Stimulated activated CD4-positive, alpha-beta T cell treated with anti-CD3 and anti-CD28 coated beads, Interleukin-1b, Interleukin-23, amount 100 ng/mL, for 24 hours (primary cell): ENCODE measurements around the gene CELSR1.
"Not testable (repeated sequence)": the region's sequence is repeated elsewhere in the genome, so short reads cannot be mapped to it uniquely, and the experiment has no call there.

ENCODE experiments used
- DNase-seq, 4 experiments: peaks; one replicate each; pipeline ENCODE4 v3.0.0-alpha.2; 2020; ENCODE audit warnings: low read depth in 4 of 4, low spot score in 1 of 4

The CELSR1 gene

DNA sequence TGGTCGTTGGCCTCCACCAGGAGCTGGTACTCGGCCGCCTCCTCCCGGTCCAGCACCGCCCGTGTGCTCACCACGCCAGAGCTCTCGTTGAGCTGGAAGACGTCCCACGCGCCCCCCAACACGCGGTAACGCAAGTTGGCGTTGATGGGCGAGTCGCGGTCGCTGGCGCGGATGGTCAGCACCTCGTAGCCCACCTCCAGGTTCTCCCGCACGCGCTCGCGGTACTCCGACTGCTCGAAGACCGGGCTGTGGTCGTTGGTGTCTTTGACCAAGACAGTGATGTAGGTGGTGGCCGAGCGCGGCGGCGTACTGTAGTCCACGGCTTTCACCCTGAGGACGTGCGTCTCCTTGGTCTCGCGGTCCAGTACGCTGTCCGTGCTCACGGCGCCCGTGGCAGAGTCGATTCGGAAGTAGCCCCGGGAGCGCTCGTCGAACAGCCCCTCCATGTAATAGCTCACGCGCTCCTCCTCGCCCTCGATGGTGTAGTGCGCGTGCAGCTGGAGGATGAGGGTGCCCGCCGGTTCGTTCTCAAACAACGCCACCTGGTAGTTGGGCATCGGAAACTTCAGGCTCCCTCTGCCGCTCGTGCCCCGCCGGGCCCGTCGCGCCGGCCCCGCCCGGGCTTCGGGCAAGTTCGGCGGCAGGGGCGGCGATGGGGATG is 1.4 kb downstream of the CELSR1 start:
- no peak for DNase-seq

DNA sequence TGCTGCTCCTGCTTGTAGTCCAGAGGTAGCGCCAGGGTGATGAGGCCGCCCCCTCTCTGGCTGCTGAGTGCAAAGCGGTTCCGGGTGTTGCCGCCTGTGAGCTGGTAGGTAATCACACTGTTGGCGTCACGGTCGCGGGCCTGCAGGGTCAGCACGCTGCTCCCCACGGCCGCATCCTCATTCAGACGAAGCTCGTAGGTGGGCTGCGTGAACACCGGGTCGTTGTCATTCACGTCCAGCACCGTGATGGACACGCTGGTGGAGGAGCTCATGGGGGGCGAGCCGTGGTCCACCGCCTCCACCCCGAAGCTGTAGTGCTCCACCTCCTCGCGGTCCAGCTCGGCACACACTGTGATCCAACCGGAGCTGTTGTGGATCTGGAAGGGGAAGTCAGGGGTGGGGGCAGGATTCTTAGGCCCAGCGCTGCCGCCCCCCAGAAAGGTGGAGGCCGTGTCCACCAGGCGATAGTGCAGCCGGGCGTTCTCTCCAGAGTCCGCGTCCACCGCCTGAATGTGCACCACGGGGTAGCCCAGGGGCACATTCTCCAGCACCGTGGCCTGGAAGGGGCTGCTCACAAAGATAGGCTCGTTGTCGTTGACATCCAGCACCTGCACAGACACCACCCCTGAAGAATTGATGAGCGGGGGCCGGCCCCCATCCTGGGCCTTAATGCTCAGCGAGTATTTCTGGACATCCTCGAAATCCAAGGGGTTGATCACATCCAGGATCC is 2.4 kb downstream of the CELSR1 start:
- DNase-seq = no peak

DNA sequence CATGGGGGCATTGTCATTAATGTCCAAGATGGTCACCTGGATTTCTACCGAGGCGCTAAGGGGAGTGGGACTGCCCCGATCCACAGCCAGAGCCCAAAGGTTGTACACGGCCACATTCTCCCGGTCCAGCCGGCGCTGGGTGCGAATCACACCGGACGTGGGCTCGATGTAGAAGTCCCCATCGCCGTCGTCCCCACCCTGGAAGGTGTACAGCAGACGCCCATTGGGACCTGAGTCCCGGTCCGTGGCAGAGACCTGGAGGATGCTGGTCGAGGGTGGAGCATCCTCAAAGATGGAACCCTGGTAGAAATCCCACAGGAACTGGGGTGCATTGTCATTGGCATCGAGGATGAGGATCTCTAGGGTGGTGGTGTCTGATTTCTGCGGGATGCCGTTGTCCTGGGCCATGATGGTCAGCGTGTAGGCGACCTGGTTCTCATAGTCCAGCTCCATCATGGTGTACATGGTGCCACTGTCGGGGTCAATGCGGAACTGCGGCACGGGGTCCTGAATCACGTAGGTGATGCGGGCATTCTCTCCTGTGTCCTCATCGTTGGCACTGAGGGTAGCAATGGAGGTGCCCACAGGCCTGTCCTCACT is 3.1 kb downstream of the CELSR1 start:
- DNase-seq = no peak

DNA sequence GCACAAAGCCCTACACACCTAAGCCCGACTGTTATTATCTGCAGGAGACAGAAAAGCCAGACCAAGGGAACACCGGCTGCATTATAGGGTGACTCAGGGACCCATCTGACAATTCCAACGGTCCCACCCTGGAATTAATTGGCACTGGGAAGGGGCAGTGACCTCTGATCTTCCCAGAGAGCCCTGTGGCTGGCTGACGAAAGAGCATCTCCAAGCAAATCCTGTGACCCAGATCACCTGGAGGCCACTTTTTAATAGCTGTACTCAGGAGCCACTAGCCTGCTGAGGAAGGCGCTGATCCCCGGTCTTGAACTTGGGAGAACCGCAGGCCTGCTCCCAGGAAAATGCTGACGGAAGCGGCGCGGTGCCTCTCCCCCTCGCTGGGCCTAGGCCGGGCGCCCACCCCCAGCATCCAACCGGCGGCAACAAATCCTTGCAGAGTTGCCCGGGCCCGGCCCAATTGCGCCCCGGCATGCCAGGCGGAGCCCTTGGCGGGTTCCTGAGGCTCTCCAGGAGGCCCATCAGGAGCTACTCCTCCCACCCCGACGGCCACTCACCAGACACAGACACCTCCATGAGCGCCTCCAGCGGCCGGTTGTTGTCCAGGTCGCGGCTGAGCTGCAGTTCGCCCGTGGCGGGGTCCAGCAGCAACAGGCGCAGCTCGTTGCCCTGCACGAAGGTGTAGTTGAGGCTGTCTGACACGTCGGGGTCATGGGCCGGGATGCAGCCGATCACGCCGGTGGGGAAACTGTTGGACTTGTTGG is 4.2 kb downstream of the CELSR1 start:
- DNase-seq = no peak

DNA sequence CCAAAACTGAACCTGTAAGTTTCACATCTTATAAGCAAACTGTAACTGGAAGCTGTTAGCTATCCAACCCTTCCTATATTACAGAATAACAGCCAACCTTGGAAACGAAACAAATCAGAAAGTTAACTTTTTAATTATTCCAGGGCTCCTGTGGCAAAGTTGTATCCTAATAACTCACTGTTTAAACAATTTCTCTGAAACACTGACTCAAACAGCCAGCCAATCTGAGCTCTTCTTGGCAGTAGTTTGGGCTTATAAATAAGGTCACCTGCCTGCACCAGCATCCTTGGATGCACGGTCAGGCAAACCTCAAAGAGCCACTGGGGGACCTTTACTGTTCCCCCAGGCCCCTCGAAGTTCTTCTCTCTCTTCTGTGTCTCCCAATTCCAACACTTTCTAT is 5.0 kb downstream of the CELSR1 start:
- DNase-seq = no peak

DNA sequence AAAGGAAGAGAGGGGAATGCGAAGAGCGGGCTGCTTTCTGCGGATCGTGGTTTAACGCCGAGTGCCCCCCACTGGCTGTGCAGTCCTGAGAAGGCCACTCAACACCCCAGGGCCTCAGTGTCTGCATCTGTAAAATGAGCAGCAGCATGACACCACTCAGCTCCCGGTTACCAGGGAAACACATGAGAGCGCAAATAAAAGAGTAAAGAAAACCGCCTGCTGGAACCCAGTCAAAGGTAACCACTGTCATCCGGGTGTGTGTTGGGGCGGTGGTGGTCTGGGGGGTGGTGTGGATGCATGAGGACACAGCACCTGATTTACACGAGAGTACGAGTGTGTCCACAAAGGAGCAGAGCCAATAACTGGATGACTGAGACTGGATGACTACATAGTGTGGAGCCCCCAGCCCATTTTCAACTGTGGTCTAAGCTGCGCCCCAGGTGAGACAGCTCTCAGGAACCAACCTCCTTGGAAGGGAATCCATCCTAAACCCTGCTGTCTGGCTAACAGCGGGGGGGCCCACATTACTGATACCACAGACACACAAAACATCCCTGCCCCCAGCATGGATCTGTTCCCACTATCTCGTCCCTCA is 5.7 kb downstream of the CELSR1 start:
- DNase-seq = no peak

DNA sequence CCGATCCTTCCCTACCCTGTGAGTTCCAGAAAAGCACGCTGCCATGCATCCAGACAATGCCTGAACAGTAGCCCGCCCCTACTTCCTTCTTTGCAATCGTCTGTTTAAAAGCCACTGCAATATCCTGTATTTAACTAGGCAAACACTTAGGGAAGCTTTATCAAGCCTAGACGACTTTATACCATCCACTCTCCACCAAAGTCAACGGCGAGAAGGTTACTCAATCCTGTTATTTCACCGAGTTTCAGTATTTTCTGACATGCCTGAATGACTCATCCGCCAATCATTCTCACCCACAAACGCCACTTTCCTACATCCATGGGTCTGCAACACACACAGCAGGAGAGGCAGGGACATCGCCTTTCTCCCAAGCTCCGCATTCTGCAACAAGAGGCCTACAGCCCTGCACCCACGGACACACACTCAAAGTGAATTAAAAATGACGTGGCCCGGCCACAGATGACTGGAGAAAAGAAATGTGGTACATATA is 9.3 kb downstream of the CELSR1 start:
- DNase-seq = no peak

DNA sequence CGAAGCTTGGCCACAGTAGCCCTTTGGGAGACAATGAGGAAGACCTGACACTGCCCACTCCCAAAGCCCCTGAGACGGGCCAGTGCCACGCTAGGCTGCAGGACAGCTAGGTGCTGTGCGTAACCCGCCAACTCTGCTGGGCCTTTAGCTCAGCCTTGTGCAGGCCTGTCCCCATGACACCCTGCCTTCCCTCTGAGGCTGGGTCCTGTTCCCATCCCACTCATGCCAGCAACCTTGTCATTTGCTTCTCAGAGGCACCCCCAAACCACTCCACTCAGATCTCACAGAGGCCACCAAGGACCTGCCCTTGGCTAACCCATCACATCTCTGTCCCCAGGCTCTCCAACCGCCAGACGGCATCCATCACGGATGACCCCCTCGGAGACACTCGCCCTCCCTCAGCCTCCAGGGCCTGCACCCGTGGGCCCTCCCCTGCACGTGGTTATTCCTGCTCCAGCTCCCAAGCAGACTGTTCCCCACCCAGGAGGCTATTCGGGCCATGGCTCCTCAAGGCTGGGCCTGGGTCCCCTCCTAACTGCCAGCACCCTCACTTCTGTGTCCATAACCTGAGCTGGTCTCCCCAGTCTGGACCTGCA is 11.1 kb downstream of the CELSR1 start:
- no peak for DNase-seq

DNA sequence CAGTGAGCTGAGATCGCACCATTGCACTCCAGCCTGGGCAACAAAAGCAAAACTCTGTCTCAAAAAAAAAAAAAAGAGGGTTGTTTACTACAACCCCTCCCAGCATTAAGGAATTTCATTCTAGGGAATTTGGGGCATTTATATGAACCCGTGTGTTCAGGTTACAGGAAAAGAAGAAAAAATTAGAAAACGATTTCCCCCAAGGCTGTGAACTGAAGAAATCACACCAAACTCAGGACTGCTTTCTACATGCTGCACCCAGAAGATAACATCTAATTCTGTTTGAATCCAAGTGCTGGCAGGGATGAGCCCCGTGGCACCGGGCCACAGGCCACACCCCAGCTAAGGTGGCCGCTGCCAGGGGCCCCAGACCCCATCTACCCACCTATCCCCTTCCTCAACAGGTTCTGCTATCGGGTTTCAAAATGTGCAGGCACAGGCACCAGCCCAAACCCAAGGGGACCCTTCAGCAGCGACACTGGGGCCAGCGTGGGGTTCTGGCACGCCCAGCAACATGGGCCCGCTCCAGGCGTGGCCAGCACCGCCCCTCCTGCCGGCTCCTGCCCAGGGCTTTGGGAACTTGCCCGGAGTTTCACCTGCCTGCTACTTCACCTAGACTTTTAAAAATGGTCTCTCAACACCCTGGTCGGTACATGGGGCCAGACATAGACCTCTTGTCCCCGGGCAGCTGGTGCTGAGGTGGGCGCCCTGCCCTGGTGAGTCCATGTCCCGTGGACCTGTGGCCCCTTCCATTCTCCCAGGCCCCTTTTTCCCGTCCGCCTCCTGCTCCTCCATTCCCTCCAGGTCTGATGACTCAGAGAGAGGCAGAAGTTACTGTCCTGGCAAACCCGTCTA is 11.8 kb downstream of the CELSR1 start:
- DNase-seq = no peak

DNA sequence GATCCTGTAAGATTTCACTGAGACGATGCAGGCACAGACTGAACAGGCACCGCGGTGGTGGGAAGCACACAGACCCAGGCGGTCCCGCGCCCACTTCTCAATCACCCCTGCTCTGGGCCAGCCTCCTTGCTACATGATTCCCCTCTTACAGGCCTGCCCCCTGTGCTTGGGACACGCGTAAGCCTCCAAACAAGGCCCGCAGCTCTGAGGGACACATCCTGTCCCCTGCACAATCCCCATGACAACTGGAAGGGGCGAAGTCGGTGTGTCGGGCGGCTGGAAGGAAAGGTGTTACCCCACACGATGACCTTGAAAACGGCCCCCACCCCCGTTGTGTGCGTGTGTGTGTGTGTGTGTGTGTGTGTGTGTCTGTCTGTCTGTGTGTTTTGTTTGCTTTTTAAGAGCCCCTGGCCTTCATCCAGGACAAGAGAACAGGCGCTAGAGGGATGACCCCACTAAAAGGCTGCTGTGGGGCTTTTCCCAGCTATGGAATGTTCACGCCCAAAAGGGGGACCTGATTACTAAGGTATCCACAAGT is 13.1 kb downstream of the CELSR1 start:
- no peak for DNase-seq

DNA sequence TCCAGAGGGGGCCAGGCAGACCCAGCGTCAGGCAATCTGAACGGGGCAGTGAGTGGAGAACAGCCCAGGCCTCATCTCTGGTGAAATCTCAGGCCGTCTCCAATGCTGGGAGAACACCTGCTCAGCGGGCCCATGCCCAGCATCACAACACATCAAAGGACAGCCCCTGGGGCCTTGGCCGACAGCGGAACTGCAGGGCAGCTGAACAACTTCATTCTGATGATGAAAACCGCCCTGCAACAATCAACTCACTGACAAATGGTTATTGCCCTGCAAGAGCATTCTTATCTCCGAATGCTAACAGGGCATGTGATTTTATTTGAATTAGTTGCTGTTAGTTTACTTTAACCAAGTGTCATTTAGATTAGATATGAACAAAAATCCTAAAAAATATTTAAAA is 14.6 kb downstream of the CELSR1 start:
- no peak for DNase-seq

DNA sequence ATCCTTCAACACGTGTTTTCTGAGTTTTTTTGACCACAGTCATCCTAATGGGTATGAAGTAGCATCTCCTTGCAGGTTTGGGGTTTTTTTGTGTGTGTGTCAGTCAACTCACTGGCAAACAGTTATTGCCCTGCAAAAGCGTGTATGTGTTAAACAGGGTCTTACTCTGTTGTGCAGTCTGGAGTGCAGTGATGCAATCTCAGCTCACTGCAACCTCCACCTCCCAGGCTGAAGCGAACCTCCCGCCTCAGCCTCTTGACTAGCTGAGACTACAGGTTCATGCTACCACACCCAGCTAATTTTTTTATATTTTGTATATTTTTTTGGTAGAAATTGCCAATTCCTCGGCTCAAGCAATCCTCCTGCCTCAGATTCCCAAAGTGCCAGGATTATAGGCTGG is 15.4 kb downstream of the CELSR1 start:
- no peak for DNase-seq

DNA sequence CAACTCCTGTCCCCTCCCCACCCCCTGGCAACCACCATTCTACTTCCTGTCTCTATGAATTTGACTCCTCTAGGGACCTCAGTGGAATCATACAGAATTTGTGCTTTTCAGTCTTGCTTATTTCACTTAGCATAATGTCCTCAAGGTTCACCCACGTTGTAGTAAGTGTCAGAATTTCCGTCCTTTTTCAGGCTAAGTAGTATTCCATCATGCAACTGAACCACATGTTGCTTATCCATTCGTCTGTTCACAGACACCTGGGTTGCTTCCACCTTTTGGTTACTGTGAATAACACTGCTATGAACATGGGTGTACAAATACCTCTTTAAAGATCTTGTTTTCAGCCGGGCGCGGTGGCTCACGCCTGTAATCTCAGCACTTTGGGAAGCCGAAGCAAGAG is 16.5 kb downstream of the CELSR1 start:
- DNase-seq = no peak

DNA sequence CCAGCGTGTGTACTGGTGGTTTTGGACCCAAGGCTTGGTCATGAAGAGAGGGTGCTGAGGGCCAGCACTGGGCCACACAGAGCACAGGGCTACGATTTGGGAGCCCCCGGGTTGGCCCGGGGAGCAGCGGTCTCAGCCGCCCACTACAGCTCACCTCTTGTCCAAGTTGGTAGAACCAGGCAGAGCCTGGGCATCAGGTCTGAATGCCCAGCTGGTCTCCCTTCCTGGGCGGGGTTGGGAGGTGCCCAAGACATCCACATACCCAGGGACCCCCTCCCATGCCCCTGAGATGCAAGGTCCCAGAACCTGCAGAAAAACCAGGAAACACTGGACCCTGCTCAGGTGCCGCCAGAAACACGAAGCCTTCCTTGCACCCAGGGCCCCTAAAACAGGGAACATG is 18.0 kb downstream of the CELSR1 start:
- no peak for DNase-seq

DNA sequence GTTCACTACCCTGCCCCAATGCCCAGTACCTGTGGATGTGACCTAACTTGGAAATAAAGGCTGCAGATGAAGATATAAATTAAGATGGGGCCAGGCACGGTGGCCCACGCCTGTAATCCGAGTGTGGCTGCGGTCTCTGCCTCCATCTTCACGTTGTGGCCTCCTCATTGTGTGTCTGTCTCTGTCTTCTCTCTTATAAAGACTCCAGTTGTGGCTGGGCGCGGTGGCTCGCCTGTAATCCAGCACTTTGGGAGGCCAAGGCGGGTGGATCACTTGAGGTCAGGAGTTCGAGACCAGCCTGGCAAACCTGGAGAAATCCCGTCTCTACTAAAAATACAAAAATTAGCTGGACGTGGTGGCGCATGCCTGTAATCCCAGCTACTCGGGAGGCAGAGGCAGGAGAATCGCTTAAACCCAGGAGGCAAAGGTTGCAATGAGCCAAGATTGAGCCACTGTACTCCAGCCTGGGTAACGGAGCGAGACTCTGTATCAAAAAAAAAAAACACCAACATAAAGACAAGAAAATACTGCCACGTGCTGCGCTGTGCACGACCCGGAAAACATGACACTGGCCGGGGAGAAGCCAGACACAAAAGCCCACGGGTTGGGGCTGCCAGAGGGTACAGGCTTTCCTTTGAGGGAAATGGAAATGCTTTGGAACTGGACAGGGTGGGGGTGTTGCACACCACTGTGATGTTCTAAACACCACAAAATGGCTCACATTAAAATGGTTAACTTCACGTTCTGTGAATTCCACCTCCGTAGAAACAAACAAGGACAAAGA is 18.7 kb downstream of the CELSR1 start:
- no peak for DNase-seq

DNA sequence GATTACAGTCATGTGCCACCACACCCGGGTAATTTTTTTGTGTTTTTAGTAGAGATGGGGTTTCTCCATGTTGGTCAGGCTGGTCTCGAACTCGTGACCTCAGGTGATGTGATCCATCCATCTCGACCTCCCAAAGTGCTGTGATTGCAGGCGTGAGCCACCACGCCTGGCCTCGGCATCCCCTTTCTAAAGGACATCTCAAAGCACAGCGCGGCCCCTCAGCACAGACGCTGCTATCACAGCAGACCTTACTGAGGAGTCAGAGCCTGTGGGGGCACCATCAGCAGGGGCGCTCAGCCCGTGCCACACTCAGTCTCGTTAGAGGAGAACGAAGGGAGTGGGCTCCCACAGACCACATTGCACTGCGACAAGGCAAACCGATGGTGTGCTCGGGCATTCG is 19.4 kb downstream of the CELSR1 start:
- DNase-seq = no peak

DNA sequence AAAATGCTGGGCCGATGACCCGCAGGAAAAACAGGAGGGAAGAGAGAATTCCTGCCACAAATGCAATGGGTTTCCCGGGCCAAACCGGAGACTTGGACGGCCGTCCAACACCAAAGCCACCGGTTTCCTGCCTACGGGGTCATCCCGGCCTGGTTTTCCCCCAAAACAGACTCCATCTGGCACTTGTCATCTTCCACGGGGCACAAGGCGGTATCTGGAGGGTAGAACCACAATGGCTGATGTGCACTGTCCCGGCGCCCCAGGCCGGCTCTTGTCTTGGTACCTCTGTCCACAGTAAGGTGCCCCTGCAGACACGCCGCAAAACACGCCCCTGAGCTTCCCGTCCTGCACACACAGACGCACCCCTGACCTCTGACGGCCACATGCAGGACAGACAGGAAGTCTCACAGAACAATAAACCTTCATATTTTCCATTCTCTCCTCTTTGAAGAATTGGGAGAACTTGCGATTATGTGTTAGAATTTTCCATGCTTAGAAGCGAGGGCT is 20.1 kb downstream of the CELSR1 start:
- no peak for DNase-seq

DNA sequence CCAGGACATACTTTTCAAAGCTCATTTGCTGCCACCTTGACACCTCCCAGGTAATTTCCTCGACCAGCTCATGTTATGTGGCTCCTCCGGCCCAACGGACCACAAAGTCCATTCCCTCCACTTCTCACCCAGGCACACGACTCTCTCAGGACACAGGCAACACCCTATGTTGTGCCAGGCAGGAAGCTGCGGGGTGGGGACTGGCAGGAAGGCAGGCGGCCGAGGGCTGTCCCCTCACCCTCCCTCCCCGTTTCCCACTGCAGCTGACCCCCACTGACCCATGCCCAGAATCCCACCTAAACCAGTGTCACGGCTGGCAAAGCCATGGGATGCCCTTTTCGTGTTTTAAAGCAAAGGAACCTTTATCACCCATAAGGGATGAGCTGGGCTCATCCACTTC is 20.8 kb downstream of the CELSR1 start:
- no peak for DNase-seq

DNA sequence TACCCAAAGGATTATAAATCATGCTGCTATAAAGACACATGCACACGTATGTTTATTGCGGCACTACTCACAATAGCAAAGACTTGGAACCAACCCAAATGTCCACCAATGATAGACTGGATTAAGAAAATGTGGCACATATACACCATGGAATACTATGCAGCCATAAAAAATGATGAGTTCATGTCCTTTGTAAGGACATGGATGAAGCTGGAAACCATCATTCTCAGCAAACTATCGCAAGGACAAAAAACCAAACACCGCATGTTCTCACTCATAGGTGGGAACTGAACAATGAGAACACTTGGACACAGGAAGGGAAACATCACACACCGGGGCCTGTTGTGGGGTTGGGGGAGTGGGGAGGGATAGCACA is 21.3 kb downstream of the CELSR1 start:
- DNase-seq = not testable (repeated sequence)
